Activated T-helper 2 cell treated with anti-CD3 and anti-CD28 coated beads, Interferon-gamma antibody, Interleukin-2, Interleukin-4, amounts not matched to agents 10 μg/mL and 5 μg/mL and 100 μg/mL, durations not matched to agents 14 hours and 24 hours and 36 hours (primary cell): ENCODE measurements around the gene NOXO1. TPM values are rescaled to one million over a fixed set of nuclear protein-coding genes. Genes with fewer than 3 reads are reported as not detected.

Source experiments
- DNase-seq: peaks from one replicate; pipeline ENCODE4 v3.0.0; 2021; ENCODE audit warnings: low spot score
- H3K27ac Mint-ChIP-seq: one replicate; pipeline ENCODE4 v1.8.0; 2021; ENCODE audit warnings: mixed read lengths
- H3K27me3 Mint-ChIP-seq: one replicate; pipeline ENCODE4 v1.8.0; 2021; ENCODE audit warnings: low read depth, mixed read lengths
- H3K36me3 Mint-ChIP-seq: one replicate; pipeline ENCODE4 v1.8.0; 2021; ENCODE audit warnings: low read depth, mixed read lengths
- H3K4me1 Mint-ChIP-seq: one replicate; pipeline ENCODE4 v1.8.0; 2021; ENCODE audit warnings: low read depth, mixed read lengths
- H3K4me3 Mint-ChIP-seq: one replicate; pipeline ENCODE4 v1.8.0; 2021; ENCODE audit warnings: low read depth, mild to moderate bottlenecking, moderate library complexity, mixed read lengths
- H3K9me3 Mint-ChIP-seq: one replicate; pipeline ENCODE4 v1.8.0; 2021; ENCODE audit warnings: mixed read lengths
- intact Hi-C: fragments of 100-400 bp; cut with micrococcal nuclease; formaldehyde crosslinking; loops from one replicate; pipeline ENCODE4 v1.15.1; 2023
- total RNA-seq: library from RNA; stranded (reverse); gene quantifications from 2 replicates; pipeline ENCODE4 v1.2.3, GENCODE V29; 2022

The NOXO1 gene
- total RNA-seq, 1 donor from 2014 or later = 0.23 TPM

DNA sequence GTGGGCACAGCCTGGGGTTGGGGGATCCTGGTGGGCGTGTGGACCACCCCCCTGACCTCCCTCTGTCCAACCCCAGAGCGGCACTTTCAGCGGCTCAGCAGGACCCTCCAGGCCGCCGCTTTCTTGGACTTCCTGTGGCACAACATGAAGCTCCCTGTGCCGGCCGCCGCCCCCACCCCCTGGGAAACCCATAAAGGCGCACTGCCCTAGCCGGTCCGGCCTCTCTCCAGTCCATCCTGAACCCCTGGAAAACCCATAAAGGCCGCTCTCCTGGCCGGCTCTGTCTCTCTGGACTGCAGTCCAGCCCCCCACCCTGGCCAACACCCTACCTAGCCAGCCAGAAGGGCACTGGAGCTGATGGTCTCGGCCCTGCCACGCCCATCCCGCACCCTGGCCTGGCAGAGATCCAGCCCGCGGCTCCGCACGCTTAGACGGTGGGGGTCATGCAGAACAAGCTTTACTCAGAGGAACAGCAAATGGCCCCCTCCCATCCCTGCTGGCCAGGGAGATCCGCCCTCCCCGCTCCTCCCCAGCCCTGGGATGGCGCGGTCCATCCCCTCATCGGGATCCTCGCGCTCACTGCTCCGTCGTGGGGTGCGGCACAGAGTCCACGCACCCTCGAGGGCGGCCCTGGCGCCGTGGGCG is 2.7 kb downstream of the NOXO1 start:
- H3K27ac Mint-ChIP-seq = no peak overlapping the region

DNA sequence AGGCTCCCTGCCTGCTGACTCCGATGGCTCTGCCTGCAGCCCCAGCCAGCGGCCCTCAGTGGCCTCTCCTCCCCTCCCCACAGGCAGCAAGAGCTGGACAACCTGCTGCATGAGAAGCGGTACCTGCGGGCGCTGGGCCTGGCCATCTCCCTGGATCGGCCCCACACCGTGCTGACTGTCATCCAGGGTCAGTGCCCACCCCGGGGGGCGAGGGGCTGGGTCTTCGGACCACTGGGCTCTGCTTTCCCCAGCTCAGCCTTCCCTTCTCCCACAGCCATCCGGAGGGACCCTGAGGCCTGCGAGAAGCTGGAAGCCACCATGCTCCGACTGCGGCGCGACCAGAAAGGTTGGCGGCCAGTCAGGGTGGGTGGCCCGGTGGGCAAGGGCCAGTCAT is 3.4 kb downstream of the NOXO1 start:
- Mint-ChIP-seq H3K36me3 (peaks cover 23% of the 10 kb centered on the region), H3K27ac (no peak overlapping the region), H3K27me3 (peaks cover 25% of the 10 kb centered on the region), H3K9me3 (no peaks in the 10 kb centered on the region), H3K4me1 (peaks cover 2% of the 10 kb centered on the region), H3K4me3 (no peak overlapping the region)
- no peak for DNase-seq
- intact Hi-C loops = no loop called here

More for the DNA sequence above, 2.7 kb downstream of the NOXO1 start:
- no peak for DNase-seq
- H3K4me1 Mint-ChIP-seq = peaks cover 5% of the 10 kb centered on the region
- no peak overlapping the region for H3K4me3 Mint-ChIP-seq
- peaks cover 30% of the 10 kb centered on the region for H3K27me3 Mint-ChIP-seq
- peaks cover 23% of the 10 kb centered on the region for H3K36me3 Mint-ChIP-seq
- no peaks in the 10 kb centered on the region for H3K9me3 Mint-ChIP-seq
- intact Hi-C loops = no loop called here

DNA sequence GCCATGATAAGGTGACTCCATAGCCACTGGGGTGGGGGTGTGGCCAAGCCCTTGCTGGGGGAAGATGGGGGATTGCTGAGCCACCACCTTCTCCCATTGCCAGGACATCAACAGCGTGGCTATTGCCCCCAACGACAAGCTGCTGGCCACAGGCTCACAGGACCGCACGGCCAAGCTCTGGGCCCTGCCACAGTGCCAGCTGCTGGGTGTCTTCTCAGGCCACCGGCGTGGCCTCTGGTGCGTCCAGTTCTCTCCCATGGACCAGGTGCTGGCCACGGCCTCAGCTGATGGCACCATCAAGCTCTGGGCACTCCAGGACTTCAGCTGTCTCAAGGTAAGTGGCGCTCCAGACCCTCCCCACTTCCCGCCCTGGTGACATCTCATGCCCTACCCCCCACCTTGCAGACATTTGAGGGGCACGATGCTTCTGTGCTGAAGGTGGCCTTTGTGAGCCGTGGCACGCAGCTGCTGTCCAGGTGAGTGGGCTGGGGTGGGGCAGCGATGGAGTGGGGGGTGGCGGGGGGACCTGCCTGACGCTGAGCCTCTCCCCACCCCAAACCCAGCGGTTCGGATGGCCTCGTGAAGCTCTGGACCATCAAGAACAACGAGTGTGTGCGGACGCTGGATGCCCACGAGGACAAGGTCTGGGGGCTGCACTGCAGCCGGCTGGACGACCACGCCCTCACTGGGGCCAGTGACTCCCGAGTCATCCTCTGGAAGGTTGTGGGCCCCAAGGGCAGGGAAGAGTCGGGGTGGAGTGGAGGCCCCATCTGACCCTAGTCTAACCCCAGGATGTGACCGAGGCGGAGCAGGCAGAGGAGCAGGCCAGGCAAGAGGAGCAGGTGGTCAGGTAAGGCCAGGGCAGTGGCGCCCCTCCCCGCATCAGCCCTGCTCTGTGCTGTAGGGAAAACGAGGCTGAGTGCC is 4.1 kb downstream of the NOXO1 start:
- H3K4me1 Mint-ChIP-seq = peaks cover 6% of the 10 kb centered on the region
- intact Hi-C loops = no loop called here
- peaks cover 19% of the 10 kb centered on the region for H3K27me3 Mint-ChIP-seq
- no peak overlapping the region for H3K4me3 Mint-ChIP-seq
- no peak overlapping the region for H3K27ac Mint-ChIP-seq
- peaks cover 23% of the 10 kb centered on the region for H3K36me3 Mint-ChIP-seq
- no peaks in the 10 kb centered on the region for H3K9me3 Mint-ChIP-seq
- DNase-seq = no peak

DNA sequence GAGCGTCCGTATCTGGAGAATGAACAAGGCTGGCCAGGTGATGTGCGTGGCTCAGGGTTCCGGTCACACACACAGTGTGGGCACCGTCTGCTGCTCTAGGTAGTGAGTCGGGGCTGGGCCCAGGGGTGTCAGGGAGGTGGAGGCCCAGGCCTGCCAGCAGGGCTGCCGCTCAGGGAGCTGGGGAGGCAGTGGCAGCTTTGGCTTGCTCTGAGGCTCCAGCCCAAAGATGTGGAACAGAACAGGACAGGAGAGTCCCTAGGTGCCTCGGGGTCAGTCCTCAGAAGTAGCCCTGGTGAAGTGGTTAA is 5.1 kb downstream of the NOXO1 start:
- no peak for DNase-seq

DNA sequence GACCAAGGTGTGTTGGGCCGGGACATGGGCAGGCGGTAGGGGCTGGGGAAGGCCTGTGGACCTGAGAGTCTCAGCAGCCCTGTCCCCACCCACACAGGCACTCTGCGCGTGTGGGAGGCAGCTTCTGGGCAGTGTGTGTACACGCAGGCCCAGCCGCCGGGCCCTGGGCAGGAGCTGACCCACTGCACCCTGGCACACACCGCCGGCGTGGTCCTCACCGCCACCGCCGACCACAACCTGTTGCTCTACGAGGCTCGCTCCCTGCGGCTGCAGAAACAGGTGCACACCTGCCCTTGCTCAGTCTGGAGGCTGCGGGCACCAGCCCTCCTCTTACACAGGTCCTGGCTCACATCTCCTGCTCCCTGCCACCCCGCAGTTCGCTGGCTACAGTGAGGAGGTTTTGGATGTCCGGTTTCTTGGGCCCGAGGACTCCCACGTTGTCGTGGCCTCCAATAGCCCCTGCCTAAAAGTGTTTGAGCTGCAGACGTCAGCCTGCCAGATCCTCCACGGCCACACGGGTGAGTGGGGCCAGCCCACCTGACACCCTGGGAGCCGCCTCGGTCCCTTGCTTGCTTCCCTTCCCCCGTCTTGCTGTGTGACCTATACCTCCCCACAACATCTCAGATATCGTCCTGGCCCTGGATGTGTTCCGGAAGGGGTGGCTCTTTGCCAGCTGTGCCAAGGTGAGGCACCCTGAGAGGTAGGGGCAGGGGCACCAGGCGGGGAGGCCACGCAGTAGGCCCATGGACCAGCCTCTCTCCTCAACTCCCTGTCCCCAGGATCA is 5.6 kb downstream of the NOXO1 start:
- H3K4me1 Mint-ChIP-seq = peaks cover 14% of the 10 kb centered on the region
- intact Hi-C loops = no loop called here
- no peaks in the 10 kb centered on the region for H3K9me3 Mint-ChIP-seq
- DNase-seq = no peak
- no peak overlapping the region for H3K27ac Mint-ChIP-seq
- H3K36me3 Mint-ChIP-seq = peaks cover 26% of the 10 kb centered on the region
- peaks cover 3% of the 10 kb centered on the region for H3K27me3 Mint-ChIP-seq
- no peak overlapping the region for H3K4me3 Mint-ChIP-seq

More for the DNA sequence above, 5.1 kb downstream of the NOXO1 start:
- no peak overlapping the region for H3K27ac Mint-ChIP-seq
- no peaks in the 10 kb centered on the region for H3K9me3 Mint-ChIP-seq
- peaks cover 8% of the 10 kb centered on the region for H3K27me3 Mint-ChIP-seq
- peaks cover 26% of the 10 kb centered on the region for H3K36me3 Mint-ChIP-seq
- intact Hi-C loops = no loop called here
- H3K4me3 Mint-ChIP-seq = no peak overlapping the region
- peaks cover 10% of the 10 kb centered on the region for H3K4me1 Mint-ChIP-seq

DNA sequence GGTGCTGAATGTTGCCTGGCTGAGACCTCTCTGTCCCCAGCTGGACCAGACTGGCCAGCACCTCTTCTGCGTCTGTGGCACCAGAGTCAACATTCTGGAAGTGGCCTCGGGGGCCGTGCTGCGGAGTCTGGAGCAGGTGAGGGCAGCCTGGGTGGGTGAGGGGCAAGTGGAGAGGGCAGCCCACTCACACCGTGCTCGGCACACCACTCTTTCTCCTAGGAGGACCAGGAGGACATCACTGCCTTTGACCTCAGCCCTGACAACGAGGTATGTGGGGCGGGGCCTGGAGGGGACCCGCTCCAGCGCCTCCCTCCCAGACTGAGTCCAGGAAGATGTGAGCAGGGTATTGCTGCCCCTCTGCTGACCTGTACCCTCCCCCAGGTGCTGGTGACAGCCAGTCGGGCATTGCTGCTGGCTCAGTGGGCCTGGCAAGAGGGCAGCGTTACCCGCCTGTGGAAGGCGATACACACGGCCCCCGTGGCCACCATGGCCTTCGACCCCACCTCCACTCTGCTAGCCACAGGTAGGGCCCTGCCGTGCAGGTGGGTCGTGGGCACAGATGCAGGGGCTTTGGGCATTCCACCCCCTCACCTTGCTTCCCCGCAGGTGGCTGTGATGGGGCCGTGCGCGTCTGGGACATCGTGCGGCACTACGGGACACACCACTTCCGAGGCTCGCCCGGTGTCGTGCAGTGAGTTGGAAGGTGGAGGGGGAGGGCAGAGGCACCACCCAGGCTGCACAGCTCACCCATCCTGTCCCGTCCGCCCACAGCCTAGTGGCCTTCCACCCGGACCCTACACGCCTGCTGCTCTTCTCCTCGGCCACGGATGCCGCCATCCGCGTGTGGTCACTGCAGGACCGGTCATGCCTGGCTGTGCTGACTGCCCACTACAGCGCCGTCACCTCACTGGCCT is 6.9 kb downstream of the NOXO1 start:
- Mint-ChIP-seq H3K27me3 (no peaks in the 10 kb centered on the region), H3K4me3 (peak overlapping the region; percentile 51), H3K4me1 (peaks cover 16% of the 10 kb centered on the region), H3K36me3 (peaks cover 24% of the 10 kb centered on the region), H3K27ac (no peak overlapping the region), H3K9me3 (no peaks in the 10 kb centered on the region)
- DNase-seq = no peak
- intact Hi-C loops = no loop called here

DNA sequence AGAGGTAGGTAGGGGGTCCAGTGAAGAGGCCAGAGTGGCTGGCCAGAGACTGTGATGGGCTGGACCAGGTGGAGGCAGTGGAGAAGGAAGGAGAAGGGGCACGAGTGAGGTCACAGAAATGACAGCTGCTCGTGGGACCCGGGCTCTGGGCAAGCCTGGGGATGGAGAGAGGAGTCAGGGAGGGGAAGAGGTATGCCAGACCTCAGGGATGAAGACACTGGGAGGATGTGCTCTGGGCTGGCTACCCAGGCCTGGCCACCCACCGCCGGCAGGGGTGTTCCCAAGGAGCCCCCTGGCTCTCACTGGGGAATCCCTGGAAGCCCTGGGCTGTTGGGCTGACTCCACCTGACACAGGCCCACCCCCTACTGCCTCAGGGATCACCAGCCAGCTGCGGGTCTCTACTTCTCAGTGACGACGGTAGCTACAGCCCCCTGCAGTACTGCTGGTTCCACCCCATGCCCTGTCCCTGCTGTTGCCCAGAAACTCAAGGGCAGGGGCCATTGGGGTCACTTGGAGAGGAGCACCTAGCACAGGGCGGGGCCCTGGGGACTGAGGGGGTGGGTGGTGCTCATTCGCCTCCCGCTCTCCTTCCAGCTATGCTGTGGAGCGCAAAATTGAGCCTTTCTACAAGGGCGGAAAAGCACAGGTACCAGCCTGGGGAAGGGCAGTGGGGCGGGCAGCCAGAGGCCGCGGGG is 7.7 kb downstream of the NOXO1 start:
- peaks cover 22% of the 10 kb centered on the region for H3K36me3 Mint-ChIP-seq
- H3K4me3 Mint-ChIP-seq = peak overlapping the region; percentile 21
- H3K9me3 Mint-ChIP-seq = no peaks in the 10 kb centered on the region
- no peak for DNase-seq
- no peaks in the 10 kb centered on the region for H3K27me3 Mint-ChIP-seq
- H3K27ac Mint-ChIP-seq = no peak overlapping the region
- peaks cover 16% of the 10 kb centered on the region for H3K4me1 Mint-ChIP-seq
- intact Hi-C loops = no loop called here

DNA sequence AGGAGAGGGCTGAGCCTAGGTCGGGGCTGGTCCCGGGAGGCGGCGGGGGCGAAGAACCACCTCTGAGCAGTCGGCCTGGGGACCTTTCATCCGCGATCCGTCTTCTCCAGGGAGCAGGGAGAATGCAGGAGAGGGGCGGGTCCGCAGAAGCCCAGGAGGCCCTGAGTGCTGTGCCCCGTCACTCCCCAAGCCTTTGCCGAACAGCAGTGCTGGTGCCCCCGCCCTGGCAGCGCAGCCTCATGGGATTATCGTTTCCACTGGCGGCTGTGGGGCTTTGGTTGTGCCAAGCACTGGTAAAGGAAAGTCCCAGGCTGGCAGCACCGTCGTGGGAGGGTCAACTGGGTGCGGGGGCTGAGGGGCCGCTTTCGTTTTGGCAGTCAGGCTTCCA is 8.8 kb downstream of the NOXO1 start:
- H3K4me3 Mint-ChIP-seq = peak overlapping the region; percentile 91

DNA sequence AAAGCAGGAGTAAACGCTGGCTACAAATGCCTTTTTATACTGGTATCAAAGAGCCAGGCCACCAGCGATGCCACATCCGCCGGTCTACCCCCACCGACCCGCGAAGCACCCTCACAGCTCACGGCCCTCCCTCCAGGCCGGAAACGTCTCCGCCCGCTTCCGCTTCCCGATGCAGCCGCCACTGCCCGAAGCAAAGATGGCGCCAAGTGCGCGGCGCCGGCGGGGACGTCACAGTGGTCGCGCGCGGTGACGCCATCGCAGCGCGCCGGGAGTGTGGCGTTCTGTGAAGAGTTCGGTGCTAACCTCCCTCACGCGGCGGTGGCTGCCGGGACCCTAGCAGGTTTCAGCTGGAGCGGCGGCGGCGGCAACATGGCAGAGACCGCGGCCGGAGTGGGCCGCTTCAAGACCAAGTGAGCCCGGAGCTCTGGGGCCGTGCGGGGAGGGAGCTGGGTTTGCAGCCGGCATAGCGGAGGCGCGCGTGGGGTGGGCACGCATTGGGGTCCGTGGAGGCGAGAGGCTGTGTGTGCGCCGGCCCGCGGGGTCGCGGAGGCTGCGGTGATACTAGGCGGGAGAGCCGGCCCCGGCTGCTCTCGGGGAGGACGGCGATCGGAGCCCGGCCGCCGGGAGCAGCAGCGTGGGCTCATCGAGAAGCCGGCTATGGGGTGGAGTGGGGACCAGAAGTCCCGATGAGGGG is 9.3 kb downstream of the NOXO1 start, which contains the start of gene TBL3:
Gene TBL3, plus strand, starts transcription at position 258 of the 694 bp plus-strand sequence. Its CDS starts 112 bp downstream, at position 370.
- peak; percentile 96 for DNase-seq
- Mint-ChIP-seq H3K27me3 (no peaks in the 10 kb centered on the region), H3K9me3 (no peaks in the 10 kb centered on the region), H3K4me3 (peak within 1 kb of the TSS; percentile 91), H3K4me1 (peaks cover 16% of the 10 kb centered on the region), H3K36me3 (peaks cover 15% of the 10 kb centered on the region), H3K27ac (peak within 1 kb of the TSS; percentile 95)
- intact Hi-C loops = loop anchor here (1.0 kb wide), 1 partner anchor 10 kb away; no protein-coding TSS in a partner anchor

More for the DNA sequence above, 8.8 kb downstream of the NOXO1 start:
- no peak for DNase-seq
- peaks cover 16% of the 10 kb centered on the region for H3K4me1 Mint-ChIP-seq
- H3K27me3 Mint-ChIP-seq = no peaks in the 10 kb centered on the region
- H3K9me3 Mint-ChIP-seq = no peaks in the 10 kb centered on the region
- peaks cover 16% of the 10 kb centered on the region for H3K36me3 Mint-ChIP-seq
- peak overlapping the region; percentile 95 for H3K27ac Mint-ChIP-seq
- intact Hi-C loops = loop anchor here (1.0 kb wide), 1 partner anchor 10 kb away; no protein-coding TSS in a partner anchor

DNA sequence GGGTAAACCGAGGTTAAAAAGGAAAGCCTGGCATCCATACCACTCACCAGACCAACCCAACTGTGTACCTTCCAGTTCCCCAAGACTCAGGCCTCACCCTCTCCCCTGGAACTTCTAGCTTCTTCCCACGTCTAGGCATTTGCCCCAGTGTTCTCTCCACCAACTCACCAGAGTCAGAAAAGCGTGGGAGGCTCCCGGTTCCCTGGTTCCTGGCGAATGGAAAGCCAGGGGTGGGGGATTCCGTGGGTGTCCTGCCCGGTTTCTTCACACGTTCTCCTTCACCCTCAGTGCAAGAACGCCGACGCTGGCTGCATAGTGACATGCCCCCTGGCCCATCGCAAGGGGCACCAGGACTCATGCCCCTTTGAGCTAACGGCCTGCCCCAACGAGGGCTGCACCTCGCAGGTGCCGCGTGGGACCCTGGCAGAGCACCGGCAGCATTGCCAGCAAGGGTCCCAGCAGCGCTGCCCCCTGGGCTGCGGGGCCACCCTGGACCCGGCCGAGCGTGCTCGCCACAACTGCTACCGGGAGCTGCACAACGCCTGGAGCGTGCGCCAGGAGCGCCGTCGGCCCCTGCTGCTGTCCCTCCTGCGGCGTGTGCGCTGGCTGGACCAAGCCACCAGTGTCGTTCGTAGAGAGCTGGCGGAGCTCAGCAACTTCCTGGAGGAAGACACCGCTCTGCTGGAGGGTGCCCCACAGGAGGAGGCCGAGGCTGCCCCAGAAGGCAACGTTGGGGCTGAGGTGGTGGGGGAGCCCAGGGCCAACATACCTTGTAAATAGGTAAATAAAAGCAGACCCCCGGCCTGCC is 12.9 kb downstream of the NOXO1 start:
- no peaks in the 10 kb centered on the region for H3K27me3 Mint-ChIP-seq
- intact Hi-C loops = no loop called here
- no peak overlapping the region for H3K4me3 Mint-ChIP-seq
- peaks cover 23% of the 10 kb centered on the region for H3K36me3 Mint-ChIP-seq
- H3K4me1 Mint-ChIP-seq = peaks cover 25% of the 10 kb centered on the region
- H3K9me3 Mint-ChIP-seq = no peaks in the 10 kb centered on the region
- no peak overlapping the region for H3K27ac Mint-ChIP-seq
- no peak for DNase-seq
